DMS79 (cell line): ENCODE measurements around the gene CHST15.
"Not testable (repeated sequence)": the region's sequence is repeated elsewhere in the genome, so short reads cannot be mapped to it uniquely, and the experiment has no call there.

Source experiments
- DNase-seq: peaks from one replicate; lab custom pipeline; 2025; lab: John Stamatoyannopoulos, UW

Gene CHST15

GRCh38 chr10:124124123-124124768 lies 30.8 kb upstream of the CHST15 start:
- DNase-seq = no peak

DNA sequence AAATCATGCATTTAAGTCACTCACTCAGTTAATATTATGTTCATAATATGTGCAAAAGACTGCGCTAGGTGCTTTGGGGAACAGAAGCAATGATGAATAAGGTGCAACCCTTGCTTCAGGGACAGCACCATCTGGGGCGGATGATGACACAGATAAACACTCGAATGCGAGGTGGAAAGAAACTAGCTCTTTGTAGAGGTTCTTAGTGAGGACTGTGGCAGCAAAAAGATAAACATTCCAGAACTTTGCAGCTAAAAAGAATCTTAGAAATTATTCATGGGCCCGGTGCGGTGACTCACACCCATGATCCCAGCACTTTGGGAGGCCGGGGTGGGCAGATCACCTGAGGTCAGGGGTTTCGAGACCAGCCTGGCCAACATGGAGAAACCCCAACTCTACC lies 29.8 kb upstream of the CHST15 start:
- DNase-seq = no peak

- no peak for DNase-seq
Observed at GRCh38 chr10:124122211-124122610, 28.8 kb upstream of the CHST15 start.

- DNase-seq = no peak
Observed at GRCh38 chr10:124120410-124121061, 27.1 kb upstream of the CHST15 start.

DNA sequence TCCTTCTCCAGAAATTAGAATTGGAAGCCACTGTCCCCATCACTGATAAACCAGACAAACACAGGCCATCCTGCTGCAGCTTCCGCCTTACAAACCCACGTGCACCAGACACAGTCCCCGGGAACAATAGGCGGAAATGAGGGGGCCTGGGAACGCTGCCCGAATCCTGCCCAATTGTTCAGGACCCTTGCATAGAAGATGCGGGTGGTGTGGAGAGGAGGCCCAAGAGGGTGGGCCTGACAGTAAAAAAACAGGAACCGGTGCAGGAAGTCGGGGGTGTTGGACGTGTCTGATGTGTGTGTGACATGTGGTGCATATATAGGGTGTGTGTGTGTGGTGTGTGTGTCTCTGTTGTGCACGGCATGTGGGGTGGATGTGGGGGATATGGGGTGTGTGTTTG lies 26.5 kb upstream of the CHST15 start:
- DNase-seq = no peak

DNA sequence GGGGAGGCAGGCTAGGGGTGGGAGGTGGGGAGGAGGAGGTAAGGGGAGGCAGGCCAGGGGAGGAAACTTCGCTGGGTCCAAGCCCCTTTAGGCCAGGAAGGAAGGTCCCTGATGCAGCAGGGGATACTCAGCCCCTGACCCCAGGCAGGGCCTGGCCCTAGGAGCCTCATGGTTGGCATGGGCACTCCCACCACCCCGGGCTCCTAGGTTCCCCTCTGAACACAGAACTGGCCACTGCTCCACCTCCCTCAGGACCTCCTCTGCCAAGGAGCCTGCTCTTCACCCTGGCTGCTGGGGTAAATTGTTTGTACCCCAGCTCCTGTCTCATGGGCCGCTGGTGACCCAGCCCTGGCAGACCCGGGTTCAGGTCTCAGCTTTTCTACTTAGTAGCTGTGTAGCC lies 25.8 kb upstream of the CHST15 start:
- no peak for DNase-seq

DNA sequence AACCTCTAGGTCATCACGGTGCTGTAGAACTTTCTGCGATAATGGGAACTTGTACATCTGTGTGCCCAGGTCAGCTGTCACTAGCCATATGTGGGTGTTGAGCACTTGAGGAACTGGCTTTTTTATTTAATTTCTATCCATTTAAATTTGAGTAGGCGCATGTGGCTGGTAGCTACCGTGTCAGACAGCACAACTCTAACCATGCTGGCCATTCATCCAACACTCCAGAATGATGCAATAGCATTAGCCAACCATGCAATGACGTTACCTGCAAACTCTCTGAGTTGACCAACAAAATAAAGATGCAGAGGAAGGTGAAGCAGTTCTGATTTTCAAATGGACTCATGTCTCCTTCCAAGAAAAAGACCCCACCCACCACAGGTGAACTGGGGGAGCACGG lies 24.4 kb upstream of the CHST15 start:
- no peak for DNase-seq

DNA sequence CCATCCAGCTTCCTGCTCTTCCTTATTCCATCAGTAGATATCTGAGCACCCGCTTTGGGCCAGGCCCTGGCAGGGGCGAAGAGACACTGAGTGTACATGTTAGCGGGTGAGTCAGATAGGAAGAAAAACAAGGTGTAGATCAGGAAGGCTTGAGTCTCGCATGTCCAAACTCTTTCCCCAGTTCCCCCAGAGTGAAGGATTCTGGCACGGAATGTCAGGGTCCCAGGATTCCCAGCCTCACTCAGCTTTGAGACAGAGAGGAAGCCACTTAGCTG lies 24.1 kb upstream of the CHST15 start:
- no peak for DNase-seq

GRCh38 chr10:124116771-124117510 lies 23.5 kb upstream of the CHST15 start:
- no peak for DNase-seq

DNA sequence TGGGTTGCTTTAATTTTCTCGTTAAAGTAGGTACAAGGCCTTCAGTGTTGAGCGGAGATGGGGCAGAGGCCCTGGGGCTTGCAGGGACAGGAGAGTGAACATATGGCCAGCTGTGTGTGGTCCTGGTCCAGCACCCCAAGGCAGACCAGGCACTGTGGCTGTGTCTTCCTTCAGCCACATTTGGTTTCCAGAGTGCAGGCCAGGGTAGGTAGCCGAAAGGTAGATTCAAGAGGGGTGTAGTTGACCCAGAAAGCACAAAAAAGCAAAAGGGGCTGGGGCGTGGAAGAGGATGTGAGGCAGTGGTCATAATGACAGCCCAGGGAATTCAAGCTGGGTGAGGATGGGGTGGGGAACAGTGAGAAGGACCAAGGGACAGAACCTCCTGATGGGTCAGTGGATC lies 21.3 kb upstream of the CHST15 start:
- DNase-seq = no peak

- DNase-seq = no peak
Observed at GRCh38 chr10:124112891-124113580, 19.6 kb upstream of the CHST15 start.

- DNase-seq = no peak
Observed at GRCh38 chr10:124110882-124111281, 17.5 kb upstream of the CHST15 start.

DNA sequence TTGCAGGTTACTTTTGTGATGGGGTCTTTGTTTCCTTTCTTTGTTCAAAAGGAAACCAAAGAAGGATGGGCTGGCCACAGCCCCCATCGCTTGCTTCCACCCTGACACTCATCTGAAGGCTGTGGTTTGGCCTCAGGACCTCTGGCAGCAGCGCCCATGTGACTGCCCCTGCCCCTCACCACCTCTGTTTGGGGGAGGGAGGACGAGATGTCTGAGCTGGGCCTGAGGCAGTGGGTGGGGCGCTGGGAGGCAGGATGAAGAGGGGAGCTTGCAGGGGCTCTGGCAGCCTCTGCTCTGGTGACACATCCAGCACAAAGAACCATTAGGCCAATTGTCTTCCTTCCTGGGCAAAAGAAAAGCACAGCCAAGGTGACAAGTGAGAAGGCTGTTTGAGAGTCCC lies 15.9 kb upstream of the CHST15 start:
- DNase-seq = no peak

GRCh38 chr10:124107072-124107471 lies 13.7 kb upstream of the CHST15 start:
- DNase-seq = no peak

DNA sequence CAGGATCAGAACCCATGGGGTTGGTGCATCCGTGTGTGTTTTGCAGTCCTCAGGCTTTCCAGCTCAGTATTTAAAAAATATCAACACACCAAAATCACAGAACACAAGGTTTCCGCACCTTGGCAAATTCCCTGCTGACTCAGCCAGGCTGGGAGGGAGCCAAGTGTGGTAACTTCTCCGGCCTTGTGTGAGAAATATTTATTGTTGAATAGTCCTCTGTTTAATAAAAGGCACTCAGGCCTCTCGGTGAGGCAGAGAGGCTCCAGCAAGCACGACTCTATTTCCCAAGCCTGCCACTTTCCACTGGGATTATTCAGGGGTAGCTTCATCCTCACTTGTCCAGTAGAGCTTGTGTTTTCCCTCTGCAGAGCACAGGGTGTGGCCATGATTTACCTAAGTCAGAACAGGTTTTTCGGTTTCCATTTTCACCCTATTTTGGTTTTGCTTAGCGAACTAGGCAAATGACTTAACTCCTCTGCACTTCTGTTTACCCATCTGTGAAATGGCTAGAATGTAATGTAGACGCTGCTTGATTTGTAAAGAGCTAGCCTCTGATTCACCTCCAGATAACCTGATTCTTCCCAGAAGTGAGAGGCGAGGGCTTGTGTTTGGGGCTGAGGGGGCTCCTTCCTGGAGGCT lies 13.0 kb upstream of the CHST15 start:
- DNase-seq = no peak

DNA sequence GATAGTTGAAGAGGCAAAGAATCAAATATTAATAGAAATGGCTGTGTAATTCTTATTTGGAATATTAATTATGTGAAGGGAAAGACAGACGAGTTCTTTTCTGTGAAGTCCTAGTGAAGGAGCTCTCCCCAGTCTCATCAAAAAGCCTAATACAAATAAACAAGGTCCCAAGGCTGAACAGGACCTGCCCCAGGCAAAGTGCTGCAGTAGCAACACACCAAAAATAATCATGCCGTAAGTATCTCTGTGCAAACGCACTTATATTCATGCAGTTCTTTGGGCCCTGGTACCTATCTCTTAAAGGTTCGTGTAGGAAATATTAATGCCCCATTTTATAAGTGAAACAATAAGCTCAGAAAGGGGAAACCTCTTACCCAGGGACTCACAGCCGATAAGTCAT lies 12.2 kb upstream of the CHST15 start:
- DNase-seq = no peak

GRCh38 chr10:124105045-124105444 lies 11.6 kb upstream of the CHST15 start:
- DNase-seq = no peak

DNA sequence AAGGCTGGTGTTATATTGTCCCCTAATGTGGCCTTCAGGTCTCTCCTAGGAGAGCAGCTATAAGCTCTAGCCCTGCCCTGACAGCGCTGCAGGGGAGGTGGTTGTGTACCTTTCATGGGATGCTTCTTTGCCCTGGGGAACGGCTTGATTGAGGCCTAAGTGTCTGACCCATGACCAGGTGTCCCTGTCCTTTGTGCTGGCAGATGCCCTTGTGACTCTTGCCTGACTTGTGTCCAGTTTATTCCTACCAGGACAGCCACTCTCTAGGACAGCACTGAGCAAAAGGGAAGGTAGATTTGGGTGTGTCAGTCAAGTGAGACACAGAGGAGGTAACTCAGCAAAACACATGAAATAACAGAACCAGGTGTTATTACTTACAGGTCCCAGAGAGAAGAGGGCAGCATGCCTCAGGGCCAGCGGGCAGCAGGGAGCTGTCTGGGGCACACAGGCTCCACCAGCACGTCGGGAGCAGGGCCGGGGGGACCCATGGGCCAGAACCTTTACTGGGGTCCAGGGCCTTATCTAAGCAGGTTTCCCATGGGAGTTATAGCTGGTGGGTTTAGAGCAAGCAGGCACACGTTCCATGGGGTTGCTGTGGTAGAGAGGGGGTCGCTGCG lies 10.7 kb upstream of the CHST15 start:
- DNase-seq = no peak

DNA sequence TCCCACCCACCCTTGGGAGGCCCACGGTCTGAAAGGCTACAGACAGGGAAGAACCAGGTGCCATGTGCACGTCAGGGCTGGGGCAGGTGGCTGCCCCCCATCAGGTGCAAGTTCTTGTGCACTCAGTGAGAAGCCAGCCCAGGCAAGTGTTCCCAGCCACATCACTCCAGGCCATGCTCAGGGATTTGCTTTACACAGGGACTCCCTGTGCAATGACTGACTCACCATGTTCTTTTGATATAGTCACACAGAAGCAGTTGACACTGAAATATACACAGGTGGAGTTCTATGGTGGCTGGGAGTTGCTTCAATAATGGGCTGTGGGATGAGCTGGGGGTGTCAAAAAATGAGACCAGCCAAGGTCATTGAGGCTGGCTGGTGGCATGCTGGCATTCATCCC lies 8.0 kb upstream of the CHST15 start:
- no peak for DNase-seq

- DNase-seq = not testable (repeated sequence)
Observed at GRCh38 chr10:124100651-124101050, 7.3 kb upstream of the CHST15 start.

DNA sequence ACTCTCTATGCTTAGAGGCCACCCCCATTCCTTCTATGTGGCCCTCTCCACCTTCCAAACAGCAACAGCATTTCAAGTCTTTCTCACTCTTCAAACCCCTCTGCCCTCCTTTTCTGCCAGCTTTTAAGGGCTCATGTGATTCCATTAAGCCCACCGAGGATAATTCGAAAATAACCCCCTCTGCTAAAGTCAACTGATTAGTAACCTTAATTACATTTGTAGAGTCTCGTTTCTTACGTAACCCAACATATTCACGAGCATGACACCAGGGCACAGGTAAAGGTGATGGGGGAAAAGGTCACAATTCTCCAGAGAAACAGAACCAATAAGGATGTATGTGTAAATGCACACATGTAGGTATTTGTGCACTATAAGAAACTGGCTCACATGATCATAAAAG lies 6.7 kb upstream of the CHST15 start:
- no peak for DNase-seq

DNA sequence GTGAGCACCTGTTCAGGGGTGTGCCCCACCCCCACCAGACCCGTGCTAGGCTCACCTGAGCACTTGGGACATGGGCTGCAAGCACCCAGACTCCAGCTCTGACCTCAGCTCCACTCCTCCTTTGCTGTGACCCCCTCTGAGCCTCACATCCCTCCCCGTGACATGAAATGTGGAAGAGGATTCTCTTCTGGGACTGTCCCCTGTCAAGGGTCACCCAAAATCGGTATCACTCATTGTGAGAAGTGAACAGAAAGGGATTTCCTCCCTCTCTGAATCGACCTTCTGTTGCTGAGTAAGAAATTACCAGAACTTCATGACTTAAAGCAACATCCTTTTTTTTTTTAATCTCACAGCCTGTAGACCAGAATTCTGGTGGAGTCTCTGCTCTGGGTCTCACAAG lies 6.2 kb upstream of the CHST15 start:
- no peak for DNase-seq
